HG03457 (cell line): ENCODE data around the gene TRIM65.

Source experiments
- ATAC-seq: cut with Tn5 transposase; IDR thresholded peaks from one replicate; pipeline ENCODE4 v1.9.1; 2021; ENCODE audit warnings: moderate number of reproducible peaks; ENCODE audit not compliant: unreplicated experiment

Gene TRIM65

DNA sequence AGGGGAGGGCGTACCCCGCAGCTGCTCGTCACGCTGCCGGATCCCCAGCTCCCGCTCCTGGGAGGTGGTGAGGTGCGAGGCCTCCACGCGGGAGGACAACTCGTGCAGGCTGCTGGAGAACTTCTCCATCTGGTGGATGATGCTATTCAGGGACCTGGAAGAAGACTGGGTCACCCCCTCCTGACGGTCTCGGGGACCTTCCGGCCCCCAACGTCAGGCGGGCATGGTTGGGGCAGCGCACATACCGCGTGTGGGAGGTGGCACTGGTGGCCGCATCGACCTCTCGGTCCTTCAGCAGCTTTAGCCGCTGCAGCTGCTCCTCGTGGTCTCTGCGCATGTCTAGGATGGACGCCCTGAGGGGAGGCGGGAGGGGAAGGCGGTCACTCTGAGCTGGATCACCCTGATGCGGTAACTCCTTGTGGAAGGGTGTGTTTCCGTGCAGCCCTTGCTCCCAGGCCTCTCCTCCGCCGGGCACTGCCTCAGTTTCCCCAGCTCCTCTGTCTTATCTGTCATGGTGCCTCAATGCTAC, 21.2 kb upstream of the TRIM65 start:
- no peak for ATAC-seq

DNA sequence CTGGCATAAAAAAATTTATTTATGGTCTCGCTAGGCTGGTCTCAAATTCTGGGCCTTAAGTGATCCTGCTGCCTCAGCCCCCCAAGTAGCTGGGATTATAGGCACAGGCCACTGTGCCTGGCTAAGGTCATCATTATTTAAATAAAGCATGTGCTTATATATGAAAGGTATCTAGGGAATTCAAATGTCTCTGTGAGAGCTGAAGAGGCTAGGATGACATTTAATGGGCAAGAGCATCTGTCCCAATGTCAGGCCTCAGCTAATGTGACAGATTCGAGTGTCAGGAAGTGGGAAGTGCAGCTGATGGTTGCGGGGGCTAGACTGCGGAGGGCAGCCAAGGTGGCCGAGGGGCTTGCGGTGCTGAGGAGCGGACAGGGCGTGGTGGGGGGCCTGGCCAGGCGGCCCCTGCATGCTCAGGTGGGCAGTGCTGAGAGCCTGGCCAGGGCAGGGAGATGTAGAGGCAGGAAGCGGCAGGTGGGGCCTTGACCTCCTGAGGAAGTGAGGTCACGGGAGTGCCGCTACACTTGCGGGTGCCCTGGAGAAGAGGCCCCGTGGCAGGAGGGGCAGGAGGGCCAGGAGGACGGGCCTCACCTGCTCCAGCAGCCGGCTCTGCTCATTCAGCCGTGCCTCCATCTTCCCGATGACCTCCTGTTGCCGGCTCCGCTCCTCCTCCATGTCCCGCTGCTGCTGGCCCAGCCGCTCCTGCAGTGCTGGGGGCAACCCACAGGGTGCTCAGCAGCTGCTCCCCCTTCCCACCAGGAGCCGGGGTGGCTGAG, 20.6 kb upstream of the TRIM65 start:
- no peak for ATAC-seq

DNA sequence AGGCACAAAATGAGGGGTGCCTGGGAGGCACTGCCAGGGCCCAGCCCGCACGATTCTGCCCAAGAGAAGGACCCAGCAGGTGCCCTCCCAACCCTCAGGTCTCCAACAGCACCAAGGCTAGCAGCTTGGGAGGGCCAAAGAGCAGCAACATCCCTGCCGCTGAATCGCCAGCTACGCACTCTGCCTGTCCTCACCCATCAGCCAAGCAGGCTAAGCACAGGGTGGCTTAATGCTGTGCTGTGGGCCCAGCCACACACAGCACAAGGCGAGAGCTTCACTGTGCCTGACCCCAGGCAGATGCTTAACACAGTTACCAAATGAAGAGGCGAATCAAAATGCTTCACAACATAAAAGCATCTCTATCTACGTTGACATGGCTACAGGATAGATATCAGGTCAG, 18.5 kb upstream of the TRIM65 start:
- no peak for ATAC-seq

DNA sequence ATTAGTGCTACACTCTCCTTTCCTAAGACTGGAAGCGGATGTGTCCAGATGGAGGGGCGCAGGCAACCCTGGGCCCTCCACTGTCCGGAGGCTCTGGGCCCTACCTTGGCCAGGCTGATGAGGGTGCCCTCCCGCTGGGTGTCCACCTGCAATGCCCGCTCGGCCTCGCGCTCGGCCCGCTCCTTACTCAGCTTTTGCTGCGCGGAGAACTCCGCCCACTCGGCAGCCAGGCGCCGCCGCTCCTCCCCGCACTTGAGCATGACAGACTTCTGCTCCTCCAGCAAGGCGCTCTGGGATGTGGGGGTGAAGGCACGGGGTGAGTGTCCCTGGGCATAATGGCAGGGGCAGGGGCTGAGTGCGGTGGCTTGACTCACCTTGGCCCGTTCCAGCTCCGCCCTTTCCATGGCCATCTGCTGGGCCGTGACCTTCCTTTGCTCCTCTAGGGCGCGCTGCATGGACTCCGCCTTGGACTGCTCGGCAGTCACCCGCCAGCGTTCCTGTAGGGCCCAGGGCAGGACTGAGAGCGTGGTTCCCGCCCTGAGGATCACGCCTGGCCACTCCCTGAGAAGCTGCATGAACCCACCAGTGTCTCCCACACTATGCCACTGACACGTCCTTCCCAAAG, 18.0 kb upstream of the TRIM65 start:
- ATAC-seq = no peak

DNA sequence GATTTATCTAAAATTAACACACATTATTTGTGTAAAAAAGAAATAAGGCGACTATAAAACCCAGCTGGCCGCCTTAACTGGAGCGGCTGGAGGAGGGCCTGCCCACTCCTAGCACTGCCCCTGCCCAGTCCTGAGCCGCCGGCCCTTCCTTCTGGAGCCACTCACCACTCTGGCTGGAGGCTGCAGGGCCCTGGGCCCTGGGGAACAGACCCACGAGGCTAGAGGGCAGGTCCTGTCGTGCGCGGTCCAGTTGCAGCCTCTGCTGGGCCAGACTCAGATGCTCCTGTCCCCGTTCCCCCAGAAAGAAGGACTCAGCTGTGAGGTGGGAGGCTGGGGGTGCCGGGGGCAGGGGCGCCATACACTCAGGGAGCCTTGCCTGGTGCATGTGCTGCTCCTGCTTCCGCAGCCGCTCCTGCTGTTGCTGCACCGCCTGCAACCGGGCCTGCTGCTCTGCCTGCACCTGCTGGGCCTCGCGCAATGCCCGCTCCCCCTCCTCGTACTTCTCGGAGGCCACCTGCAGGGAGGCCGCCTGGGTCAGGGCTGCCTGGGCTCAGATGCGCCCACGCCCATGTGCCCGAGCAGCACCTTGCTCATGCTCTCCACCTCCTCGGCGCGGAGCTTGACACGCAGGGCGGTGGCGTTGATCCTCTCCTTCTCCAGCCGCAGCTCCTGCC, 16.9 kb upstream of the TRIM65 start:
- ATAC-seq = no peak

DNA sequence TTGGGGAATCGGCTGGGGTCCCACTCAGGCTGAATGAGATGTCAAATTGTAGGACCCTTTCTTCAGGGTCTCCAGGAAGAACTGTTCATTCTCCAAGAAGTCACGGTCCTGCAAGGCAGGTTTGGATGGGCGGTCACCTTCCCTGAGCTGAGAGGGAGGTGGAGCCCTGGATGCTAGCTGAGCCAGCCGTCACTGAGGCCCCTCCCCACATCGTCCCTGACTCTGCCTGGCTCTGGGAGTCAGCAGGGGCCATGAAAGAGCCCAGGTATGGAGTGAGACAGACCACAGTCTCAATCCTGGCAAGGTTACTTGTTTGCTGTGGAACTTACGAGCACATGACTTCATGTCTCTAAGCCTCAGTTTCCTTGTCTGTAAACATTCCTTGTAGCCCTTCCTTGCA, 13.9 kb upstream of the TRIM65 start:
- no peak for ATAC-seq

DNA sequence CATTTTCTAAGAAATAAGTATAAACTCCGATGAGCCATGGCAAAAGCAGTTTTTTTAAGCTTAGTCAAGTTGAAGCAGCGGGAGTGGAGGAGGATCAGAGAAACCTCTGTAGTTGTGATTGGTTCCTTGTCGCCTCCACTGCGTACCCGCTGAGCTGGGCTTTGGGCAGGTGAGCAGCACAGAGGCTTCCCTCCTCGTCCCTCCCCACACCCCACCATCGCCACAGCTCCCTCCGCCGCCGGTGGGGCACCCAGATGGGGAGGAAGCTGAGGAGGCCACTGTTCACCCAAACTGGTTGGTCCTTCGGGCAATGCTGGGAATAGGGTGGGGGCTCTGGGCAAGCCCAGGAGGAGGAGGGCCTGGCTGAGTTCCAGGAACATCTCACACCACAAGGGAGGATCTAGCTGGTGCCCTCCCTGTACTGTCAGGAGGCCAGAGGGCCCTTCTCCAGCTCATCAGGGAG, 13.1 kb upstream of the TRIM65 start:
- ATAC-seq = no peak

DNA sequence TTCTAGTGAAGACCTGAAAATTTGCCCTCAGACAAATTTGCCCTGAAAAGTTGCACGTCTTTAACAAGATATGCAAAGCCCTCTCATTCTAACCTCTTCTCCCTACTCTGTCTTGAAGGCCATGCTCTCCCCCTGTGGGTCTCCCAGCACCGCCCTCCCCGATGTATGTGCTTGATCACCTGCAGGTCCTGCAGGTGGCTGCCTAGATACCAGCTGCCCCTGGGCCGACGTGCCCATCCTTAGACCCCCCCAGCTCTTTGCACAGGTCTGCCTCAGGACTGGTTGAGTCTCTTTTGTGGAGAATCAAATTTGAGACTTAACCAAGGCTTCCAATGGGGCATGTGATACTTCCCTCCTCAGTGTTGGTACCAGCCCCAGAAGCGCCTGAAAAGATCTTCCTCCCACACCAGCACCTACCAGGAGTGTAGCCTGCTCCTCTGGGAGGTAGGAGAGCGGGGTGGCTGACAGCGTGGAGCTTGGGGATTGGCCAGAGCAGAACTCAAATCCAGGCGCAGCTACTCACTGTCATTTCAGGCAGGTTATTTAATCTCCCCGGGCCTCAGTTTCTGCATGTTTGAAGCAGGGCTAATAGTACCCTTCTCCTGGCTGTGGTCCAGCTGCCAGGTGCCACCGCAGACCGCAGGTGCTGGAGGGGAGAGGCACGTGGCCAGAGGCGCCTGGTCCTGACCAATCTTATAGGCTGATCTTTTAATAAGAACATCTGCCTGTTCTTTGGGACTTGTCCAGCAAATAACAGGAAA, 12.5 kb upstream of the TRIM65 start:
- no peak for ATAC-seq

DNA sequence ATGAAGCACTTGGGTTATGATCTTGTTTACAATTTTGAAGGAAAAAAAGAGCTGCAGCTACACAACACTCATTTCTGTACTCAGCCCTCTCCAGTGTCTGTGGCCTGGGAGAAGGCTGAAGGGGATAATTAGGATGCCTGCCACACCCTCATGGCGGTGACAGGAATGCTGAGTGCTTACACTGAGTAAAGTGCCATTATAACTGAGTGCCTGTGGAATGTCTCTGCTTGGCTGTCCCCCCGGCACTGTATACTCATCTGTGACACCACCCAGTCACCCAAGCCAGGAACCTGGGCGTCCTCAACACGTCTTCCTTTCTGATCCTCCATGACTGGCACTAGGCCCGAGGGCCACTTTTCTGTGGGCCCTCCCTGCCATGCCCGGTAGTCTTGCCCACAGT, 11.4 kb upstream of the TRIM65 start:
- ATAC-seq = no peak

DNA sequence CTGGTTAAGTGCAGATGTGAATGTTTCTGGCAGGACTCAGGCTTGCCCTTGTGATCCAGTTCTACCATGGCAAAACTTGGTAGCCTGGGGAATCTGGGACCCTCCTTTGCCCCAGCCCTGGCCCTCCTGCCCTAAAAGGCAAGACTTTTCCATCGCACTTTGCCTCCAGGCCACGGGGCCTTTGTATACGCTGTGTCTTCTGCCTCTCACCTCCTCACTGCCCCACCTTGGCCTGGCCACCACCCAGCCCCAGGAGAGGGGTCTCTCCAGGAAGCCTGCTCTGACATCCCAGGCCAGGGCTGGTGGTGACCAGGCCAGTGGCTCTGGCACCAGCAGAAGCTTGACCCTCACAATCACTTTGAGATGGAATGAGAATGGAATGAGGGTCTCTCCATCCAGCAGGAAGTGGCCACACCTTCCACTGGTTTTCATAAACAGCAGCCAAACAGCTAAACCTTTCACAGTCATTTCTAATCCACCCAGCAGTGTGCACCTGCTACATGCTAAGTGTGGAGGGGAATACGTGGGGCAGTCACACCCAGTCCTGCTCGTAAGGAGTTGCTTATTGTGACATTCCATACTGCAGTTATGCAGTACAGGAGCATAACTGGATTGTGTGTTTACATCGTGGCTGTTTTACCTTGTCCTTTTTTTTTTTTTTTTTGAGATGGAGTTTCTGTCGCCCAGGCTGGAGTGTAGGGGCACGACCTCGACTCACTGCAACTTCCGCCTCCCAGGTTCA, 9.6 kb upstream of the TRIM65 start:
- no peak for ATAC-seq

DNA sequence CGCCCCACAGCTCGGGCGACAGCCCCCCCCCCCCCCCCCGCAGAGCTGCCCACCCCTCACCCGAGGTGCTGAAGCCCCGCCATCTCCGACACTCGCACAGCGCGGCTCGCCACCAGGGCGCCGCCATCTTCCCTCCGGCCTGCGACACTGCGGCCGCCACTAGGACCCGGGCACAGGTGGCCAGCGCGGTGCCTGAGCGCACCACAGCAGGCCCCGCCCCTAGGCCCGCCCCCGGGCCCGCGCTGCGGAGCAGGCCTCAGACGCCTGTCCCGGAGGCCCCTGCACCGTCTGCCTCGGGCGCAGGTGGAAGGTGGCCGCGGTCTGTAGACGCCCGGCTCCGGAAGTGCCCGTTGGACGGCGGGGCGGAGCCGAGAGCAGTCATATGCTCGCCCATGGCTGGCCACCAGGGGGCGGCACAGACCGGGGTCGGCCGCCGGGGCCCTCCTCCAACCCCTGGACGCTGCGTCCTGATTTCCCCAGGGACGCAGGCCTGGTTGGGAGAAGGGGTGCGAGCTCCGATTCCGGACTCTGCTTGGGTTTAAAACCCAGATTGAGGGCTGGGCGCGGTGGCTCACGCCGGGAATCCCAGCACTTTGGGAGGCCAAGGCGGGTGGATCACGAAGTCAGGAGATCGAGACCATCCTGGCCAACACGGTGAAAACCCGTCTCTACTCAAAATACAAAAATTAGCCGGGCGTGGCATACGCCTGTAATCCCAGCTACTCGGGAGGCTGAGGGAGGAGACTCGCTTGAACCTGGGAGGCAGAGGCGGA, 8.2 kb upstream of the TRIM65 start, which contains the start of gene MRPL38:
MRPL38 (minus strand) TSS at position 136 of the 773 bp plus-strand sequence; CDS start at position 127, 9 bp downstream.
- ATAC-seq = peak; percentile 85

DNA sequence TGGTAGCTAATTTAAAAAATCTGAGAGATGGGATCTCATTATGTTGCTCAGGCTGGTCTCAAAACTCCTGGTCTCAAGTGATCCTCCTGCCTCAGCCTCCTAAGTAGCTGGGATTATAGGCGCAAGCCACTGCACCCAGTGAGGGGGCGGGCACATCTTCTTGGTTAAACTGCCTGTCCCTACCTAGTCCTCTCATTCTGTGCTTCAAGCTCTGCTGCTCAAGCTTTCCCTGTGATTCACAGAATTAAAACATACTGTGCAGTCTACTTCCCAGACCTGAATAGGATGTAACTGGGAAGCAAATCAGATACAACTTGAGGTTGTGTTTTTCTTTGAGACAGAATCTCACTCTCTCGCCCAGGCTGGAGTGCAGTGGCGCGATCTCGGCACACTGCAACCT, 5.7 kb upstream of the TRIM65 start:
- no peak for ATAC-seq

DNA sequence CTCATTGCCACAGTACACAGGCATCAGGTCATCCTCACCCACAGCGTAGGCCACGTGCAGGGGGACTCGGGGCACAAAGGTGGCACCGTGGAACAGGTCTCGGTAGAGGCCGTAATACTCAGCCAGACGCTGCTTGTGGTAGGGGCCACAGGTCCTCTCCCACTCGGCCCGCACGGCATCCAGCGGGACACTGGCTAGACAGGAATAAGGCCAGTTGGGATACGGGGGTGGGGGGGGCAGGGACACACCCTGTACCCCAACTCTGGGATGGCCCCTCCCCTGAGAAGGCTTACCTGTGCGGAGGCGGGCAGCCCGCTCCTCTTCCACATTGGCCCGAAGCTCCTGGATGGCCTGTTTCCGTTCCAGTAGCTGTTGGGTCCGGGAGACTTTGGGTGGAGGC, 5.0 kb upstream of the TRIM65 start:
- ATAC-seq = no peak

DNA sequence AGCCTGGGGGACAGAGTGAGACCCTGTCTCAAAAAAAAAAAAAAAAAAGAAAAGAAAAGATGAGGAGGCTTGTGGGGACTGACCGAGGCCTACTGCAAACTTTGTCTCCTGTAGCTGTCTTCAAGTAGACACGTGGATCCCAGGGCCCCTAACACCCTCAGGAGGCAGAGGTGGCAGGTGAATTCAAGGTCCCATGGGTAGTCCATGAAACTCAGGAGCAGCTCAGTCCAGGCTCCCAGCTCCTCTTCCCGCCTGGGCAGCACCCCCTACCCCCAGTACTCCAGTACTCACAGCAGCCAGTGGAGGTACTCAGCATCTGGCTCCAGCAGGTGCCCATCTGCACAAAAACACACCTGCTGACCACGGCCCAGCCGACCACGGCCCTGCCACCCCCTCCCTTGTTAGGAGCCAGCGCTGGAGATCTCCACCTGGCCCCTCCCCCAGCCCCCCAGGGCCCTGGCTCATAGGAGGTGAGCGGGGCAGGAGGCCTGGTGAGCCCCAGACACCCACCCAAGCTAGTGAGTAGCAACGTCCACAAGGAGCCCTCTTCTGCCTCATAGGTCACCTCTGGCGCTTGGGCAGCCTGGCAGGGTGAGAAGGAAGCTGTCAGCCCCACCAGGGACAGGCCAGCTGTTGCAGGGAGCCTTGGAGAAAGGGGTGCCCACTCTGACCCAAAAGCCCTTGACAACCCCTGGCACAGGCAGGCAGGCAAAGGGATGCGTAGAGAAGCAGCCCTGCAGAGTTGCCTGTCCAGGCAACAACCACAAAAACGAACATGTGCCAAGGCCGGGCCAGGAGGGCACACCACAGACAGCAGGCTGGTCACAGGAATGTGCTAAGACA, 4.2 kb upstream of the TRIM65 start:
- no peak for ATAC-seq

DNA sequence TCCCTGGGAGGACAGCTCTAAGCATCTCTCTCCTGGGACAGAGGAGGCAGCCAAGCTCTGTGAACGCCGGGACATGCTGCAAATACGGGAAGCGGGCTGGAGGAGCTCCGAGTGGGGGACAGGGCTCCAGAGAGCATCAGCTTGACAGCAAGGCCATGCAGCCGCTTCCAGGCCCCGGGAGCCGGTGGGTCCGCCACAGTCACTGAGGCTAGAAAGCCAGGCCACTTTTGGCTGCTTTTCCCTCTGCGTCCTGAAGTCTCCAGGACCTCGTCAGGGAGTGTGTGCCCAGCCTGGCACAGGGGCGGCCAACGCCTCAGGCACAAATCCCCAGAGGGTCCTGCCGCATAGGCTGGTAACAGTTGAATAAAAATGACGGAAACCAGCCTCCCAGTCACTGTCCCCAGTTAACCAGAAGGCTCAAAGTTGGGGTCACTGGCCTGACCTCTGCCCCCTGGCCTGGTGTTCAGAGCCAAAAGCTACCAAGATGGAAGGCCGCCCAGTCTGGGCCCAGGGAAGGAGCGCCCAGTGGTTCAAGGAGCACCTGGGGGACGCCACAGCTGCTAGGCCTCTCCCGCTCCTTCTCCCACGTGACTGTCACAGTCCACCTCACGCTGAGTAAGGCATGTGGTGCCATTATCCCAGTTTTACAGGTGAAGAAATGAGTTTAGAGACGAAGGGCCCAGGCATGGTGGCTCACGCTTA, 3.2 kb upstream of the TRIM65 start:
- no peak for ATAC-seq

DNA sequence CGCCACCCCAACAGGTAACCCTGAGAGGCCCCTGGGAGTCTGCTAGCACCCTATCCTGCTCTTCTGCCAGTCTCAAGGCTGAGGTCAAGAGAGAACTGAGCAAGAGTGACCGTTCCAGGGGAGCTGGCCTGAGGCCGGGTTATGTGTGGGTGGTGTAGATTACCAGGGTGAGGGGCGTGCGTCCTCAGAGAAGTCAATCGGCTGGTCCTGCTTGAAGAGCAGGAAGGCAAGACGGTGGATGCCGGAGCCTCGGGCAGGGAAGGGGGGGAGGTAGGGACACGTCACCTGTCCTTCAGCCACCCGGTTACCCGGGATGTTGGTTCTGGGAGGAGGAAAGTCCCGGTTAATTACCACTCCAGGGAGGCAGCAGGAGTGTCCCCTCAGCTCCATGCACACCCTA, 2.6 kb upstream of the TRIM65 start:
- no peak for ATAC-seq

DNA sequence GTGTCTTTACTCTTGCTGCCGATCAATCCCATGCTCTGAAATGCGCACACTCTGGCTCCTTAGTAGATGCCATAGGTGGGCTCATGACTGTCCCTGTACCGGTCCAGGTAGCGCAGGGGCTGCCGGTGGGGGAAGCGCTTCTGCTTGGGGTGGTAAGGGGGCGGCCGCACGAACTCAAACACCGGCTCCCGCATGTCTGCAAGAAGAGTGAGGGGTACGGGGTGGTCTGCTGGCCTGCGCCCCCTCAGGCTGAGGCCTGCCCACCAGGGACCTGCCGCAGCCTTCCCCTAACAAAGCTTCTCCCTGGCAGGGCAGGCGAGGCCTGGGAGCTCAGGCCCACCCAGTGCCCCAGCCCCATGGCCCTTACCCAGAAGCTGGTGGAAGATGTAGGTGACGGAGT, 2.0 kb upstream of the TRIM65 start:
- no peak for ATAC-seq

DNA sequence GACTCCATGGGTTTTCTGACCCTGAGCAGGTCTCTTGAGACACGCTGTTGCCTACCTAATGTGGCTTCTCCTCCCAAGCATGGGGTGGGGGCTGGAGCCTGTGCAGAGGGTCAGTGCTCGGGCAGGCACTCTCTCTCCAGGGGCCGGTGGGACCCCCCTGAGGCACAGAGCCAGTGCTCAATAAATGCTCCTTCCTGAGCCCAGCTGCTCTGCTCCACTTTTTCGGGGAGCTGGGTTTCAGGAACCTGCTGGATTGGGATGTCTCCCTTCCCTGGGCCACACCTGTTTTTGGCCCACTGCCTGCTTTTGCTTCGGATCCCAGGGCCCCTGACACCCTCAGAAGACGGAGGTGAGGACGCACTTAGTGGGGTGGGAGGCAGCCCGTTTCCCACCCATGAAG, 1.3 kb upstream of the TRIM65 start:
- no peak for ATAC-seq
